Measurements from ENCODE around the gene TMEM229A.
"Not testable (repeated sequence)": the region's sequence is repeated elsewhere in the genome, so short reads cannot be mapped to it uniquely, and the experiment has no call there.

GRCh38 chr7:124037902-124038301 lies 5.0 kb upstream of the TMEM229A start:
- not testable (repeated sequence) for TF ChIP-seq CTCF (optimal IDR thresholded peaks at IDR 0.05 in 1 of 3, IDR thresholded peaks at IDR 0.05 in 1 of 3, conservative IDR thresholded peaks at IDR 0.05 in 1 of 3; ENCODE audit: extremely low read depth in 1 of 3, insufficient read depth in 2 of 3, low read length in 3 of 3); EZH2 (IDR thresholded peaks at IDR 0.05; ENCODE audit: low read length)
